H1 (cell line): Measurements from ENCODE around the gene DRGX. TPM values are rescaled to one million over a fixed set of nuclear protein-coding genes. Genes with fewer than 3 reads are reported as not detected.

ENCODE experiments used
- CTCF ChIA-PET: fragments of 300-600 bp; sonication (Branson Sonifier 250); formaldehyde crosslinking; loops from one replicate; lab custom pipeline; 2021; ENCODE audit not compliant: partially characterized antibody; lab: Charles Lee
- POLR2A ChIA-PET: fragments of 300-600 bp; sonication (Branson Sonifier 250); formaldehyde crosslinking; loops from one replicate; lab custom pipeline; 2021; ENCODE audit warnings: inconsistent platforms; ENCODE audit not compliant: partially characterized antibody; lab: Charles Lee
- DNase-seq, 2 experiments: peaks; one replicate each; pipeline versions ENCODE4 v3.0.0 to v3.0.0-alpha.2; 2010 to 2022; ENCODE audit warnings: low spot score in 2 of 2, low read depth in 1 of 2, mixed read lengths in 1 of 2
- FAIRE-seq: peaks from 2 replicates; lab custom pipeline; 2011; peaks lifted over from hg19 to GRCh38; lab: Jason Lieb, UNC
- H2AFZ ChIP-seq: 2 replicates; pipeline ENCODE4 v1.8.1; 2012; ENCODE audit warnings: low read length, inconsistent platforms
- H2AK5ac ChIP-seq: 2 replicates; pipeline ENCODE4 v1.6.1; 2013; ENCODE audit warnings: low read depth, low read length
- H2BK120ac ChIP-seq: replicated peaks from 2 replicates; pipeline ENCODE3; 2013; ENCODE audit warnings: low read depth, low read length, inconsistent platforms
- H2BK12ac ChIP-seq: 2 replicates; pipeline ENCODE4 v1.6.1; 2013; ENCODE audit warnings: low read depth, low read length
- H2BK15ac ChIP-seq: 2 replicates; pipeline ENCODE4 v1.6.1; 2013; ENCODE audit warnings: low read length
- H2BK20ac ChIP-seq: 2 replicates; pipeline ENCODE4 v1.6.1; 2013; ENCODE audit warnings: low read length
- H2BK5ac ChIP-seq: 2 replicates; pipeline ENCODE4 v1.6.1; 2013; ENCODE audit warnings: low read depth, low read length
- H3K14ac ChIP-seq: 2 replicates; pipeline ENCODE4 v1.6.1; 2013; ENCODE audit warnings: inconsistent platforms; ENCODE audit not compliant: insufficient read length
- H3K18ac ChIP-seq: 2 replicates; pipeline ENCODE4 v1.6.1; 2013; ENCODE audit warnings: low read length; ENCODE audit errors: extremely low read depth
- H3K23ac ChIP-seq: 2 replicates; pipeline ENCODE4 v1.6.1; 2013; ENCODE audit warnings: inconsistent platforms; ENCODE audit not compliant: insufficient read length
- H3K23me2 ChIP-seq: 2 replicates; pipeline ENCODE4 v1.6.1; 2013; ENCODE audit warnings: low read depth, low read length
- H3K27ac ChIP-seq: 2 replicates; pipeline ENCODE4 v1.6.1; 2011; ENCODE audit warnings: low read depth, low read length, inconsistent platforms
- H3K27me3 ChIP-seq, 4 experiments: replicated peaks in 1 of 4; 1 replicate in 1 of 4; 2 replicates in 3 of 4; pipeline versions ENCODE4 v1.6.1 to v1.8.1; 2011 to 2013; ENCODE audit warnings: low read length in 3 of 4, mild to moderate bottlenecking in 3 of 4, inconsistent platforms in 2 of 4, mixed read lengths in 2 of 4, moderate library complexity in 1 of 4; ENCODE audit not compliant: control insufficient read depth in 3 of 4, insufficient read depth in 3 of 4; ENCODE audit errors: extremely low read depth in 1 of 4
- H3K36me3 ChIP-seq, 4 experiments: 2 replicates each; pipeline versions ENCODE4 v1.6.1 to v1.8.1; 2011 to 2013; ENCODE audit warnings: mild to moderate bottlenecking in 4 of 4, low read length in 3 of 4, moderate library complexity in 2 of 4, control low read depth in 1 of 4, inconsistent platforms in 1 of 4; ENCODE audit not compliant: insufficient read depth in 4 of 4, control insufficient read depth in 2 of 4
- H3K4ac ChIP-seq: replicated peaks from 2 replicates; pipeline ENCODE3; 2013; ENCODE audit warnings: low read length, low read depth, mixed read lengths, inconsistent platforms; ENCODE audit not compliant: insufficient read length
- H3K4me1 ChIP-seq, 4 experiments: replicated peaks in 1 of 4; 1 replicate in 1 of 4; 2 replicates in 3 of 4; pipeline versions ENCODE4 v1.6.1 to v1.8.1; 2011 to 2013; ENCODE audit warnings: low read length in 3 of 4, inconsistent platforms in 2 of 4, mixed read lengths in 1 of 4; ENCODE audit not compliant: insufficient read depth in 4 of 4, control insufficient read depth in 3 of 4
- H3K4me2 ChIP-seq, 2 experiments: 2 replicates each; pipeline versions ENCODE4 v1.6.1 to v1.8.1; 2011 to 2013; ENCODE audit warnings: low read depth in 2 of 2, low read length in 2 of 2, control low read depth in 1 of 2, inconsistent platforms in 1 of 2, mild to moderate bottlenecking in 1 of 2; ENCODE audit not compliant: insufficient read depth in 1 of 2
- H3K4me3 ChIP-seq, 4 experiments: fragments of 200-600, 300-600 bp in 1 of 4; sonication (generic), shearing (Covaris generic), sonication (Bioruptor Twin) in 1 of 4; 2 replicates each; pipeline versions ENCODE4 v1.5.1 to v1.8.1; 2011 to 2016; ENCODE audit warnings: low read length in 4 of 4, low read depth in 3 of 4, control low read depth in 2 of 4, inconsistent platforms in 2 of 4, mild to moderate bottlenecking in 2 of 4, mixed read lengths in 1 of 4, moderate library complexity in 1 of 4; ENCODE audit not compliant: insufficient read depth in 2 of 4; ENCODE audit errors: extremely low read depth in 1 of 4
- H3K56ac ChIP-seq: replicated peaks from 2 replicates; pipeline ENCODE3; 2013; ENCODE audit warnings: low read depth, mild to moderate bottlenecking, mixed read lengths, low read length, inconsistent platforms; ENCODE audit not compliant: insufficient read length
- H3K79me1 ChIP-seq: 2 replicates; pipeline ENCODE4 v1.6.1; 2013; ENCODE audit warnings: low read depth, low read length, control low read depth
- H3K79me2 ChIP-seq, 2 experiments: 2 replicates each; pipeline versions ENCODE4 v1.6.1 to v1.8.1; 2012 to 2013; ENCODE audit warnings: low read length in 2 of 2, mild to moderate bottlenecking in 2 of 2, inconsistent platforms in 1 of 2; ENCODE audit not compliant: insufficient read depth in 2 of 2, control insufficient read depth in 1 of 2
- H3K9ac ChIP-seq, 4 experiments: replicated peaks in 1 of 4; 1 replicate in 1 of 4; 2 replicates in 3 of 4; pipeline versions ENCODE4 v1.6.1 to v1.8.1; 2011 to 2013; ENCODE audit warnings: low read depth in 3 of 4, low read length in 3 of 4, control low read depth in 2 of 4, mild to moderate bottlenecking in 2 of 4, moderate library complexity in 2 of 4, inconsistent platforms in 1 of 4; ENCODE audit errors: extremely low read depth in 1 of 4
- H3K9me3 ChIP-seq, 2 experiments: 2 replicates each; pipeline versions ENCODE4 v1.6.1 to v1.8.1; 2012 to 2013; ENCODE audit warnings: mild to moderate bottlenecking in 2 of 2, moderate library complexity in 2 of 2, control low read depth in 1 of 2, inconsistent platforms in 1 of 2, low read depth in 1 of 2, low read length in 1 of 2, mixed read lengths in 1 of 2; ENCODE audit not compliant: insufficient read depth in 2 of 2
- H4K20me1 ChIP-seq, 2 experiments: replicated peaks in 1 of 2; 2 replicates each; pipeline versions ENCODE3 to v1.8.1; 2011 to 2013; ENCODE audit warnings: inconsistent platforms in 2 of 2, low read length in 2 of 2, mild to moderate bottlenecking in 1 of 2; ENCODE audit not compliant: insufficient read depth in 2 of 2, control insufficient read depth in 1 of 2
- H4K5ac ChIP-seq: 2 replicates; pipeline ENCODE4 v1.6.1; 2013; ENCODE audit warnings: low read length, low read depth, mixed read lengths, inconsistent platforms; ENCODE audit not compliant: insufficient read length
- H4K8ac ChIP-seq: 2 replicates; pipeline ENCODE4 v1.8.0; 2013; ENCODE audit warnings: mild to moderate bottlenecking, moderate library complexity, low read length, inconsistent platforms; ENCODE audit not compliant: insufficient read depth; ENCODE audit errors: extremely low read depth
- H4K91ac ChIP-seq: replicated peaks from 2 replicates; pipeline ENCODE3; 2013; ENCODE audit warnings: low read length, mixed read lengths, inconsistent platforms; ENCODE audit not compliant: insufficient read length
- CREB1 ChIP-seq: IDR thresholded peaks from 2 replicates; pipeline ENCODE4 v1.6.1; 2012; ENCODE audit warnings: inconsistent platforms
- FOSL1 ChIP-seq: IDR thresholded peaks from 2 replicates; pipeline ENCODE4 v1.6.1; 2011; ENCODE audit warnings: mild to moderate bottlenecking, low read depth, low read length, moderate library complexity; ENCODE audit not compliant: insufficient read depth
- KDM4A ChIP-seq: IDR thresholded peaks from one replicate; pipeline ENCODE4 v1.7.1; 2012; ENCODE audit warnings: low read depth, mild to moderate bottlenecking, moderate library complexity, low read length, inconsistent platforms; ENCODE audit not compliant: severe bottlenecking
- NANOG ChIP-seq: IDR thresholded peaks from 2 replicates; pipeline ENCODE4 v1.6.1; 2011; ENCODE audit warnings: low read length, low read depth, mild to moderate bottlenecking, inconsistent platforms; ENCODE audit not compliant: insufficient read depth, poor library complexity, severe bottlenecking
- RNF2 ChIP-seq: fragments of 200-900, 300-1000 bp; sonication (generic); IDR thresholded peaks from 2 replicates; pipeline ENCODE4 v1.7.1; 2016; ENCODE audit warnings: borderline replicate concordance, low read depth, mild to moderate bottlenecking, antibody characterized with exemption, low read length; ENCODE audit not compliant: poor library complexity, severe bottlenecking; ENCODE audit errors: missing control alignments
- TAF1 ChIP-seq: IDR thresholded peaks from 2 replicates; pipeline ENCODE4 v1.6.1; 2011; ENCODE audit warnings: mild to moderate bottlenecking, low read depth, low read length
- WGBS, 2 experiments: shearing (Covaris generic) in 1 of 2; methylation state at CpG; one replicate each; pipeline versions ENCODE4 v1.1.6 to v1.1.7; 2013 to 2015; ENCODE audit warnings: low lambda C conversion rate in 2 of 2, mixed read lengths in 2 of 2, inconsistent platforms in 1 of 2, low coverage in 1 of 2, missing lambda C conversion rate in 1 of 2; ENCODE audit not compliant: insufficient replicate concordance in 2 of 2, insufficient coverage in 1 of 2, insufficient read length in 1 of 2; ENCODE audit errors: extremely low coverage in 1 of 2, missing lambda C conversion rate in 1 of 2; 5-methylcytosine and 5-hydroxymethylcytosine counted together
- polyA plus RNA-seq, 7 experiments: library from polyadenylated mRNA; depleted of rRNA in 3 of 7; stranded (reverse) in 5 of 7; unstranded in 2 of 7; fragments of >200 nt in 5 of 7; fragments of 200-250 nt in 2 of 7; gene quantifications; 1 replicate in 5 of 7; 2 replicates in 1 of 7; 4 replicates in 1 of 7; pipeline versions ENCODE4 v1.2.1 to v1.2.3, GENCODE V29; 2011 to 2013; ENCODE audit warnings: missing spikeins in 2 of 7, mixed read lengths in 2 of 7
- total RNA-seq: library from RNA; stranded (reverse); fragmentation: NEBNext Ultra II Directional; extraction: Animal tissue kit (Norgen Biotek cat#: 25700); gene quantifications from 2 replicates; pipeline ENCODE4 v1.2.1, GENCODE V29; 2021

DRGX gene
- total and polyA plus RNA-seq, 2 of the 8 experiments (the other 6 are each of a cell fraction or from before 2014, with no cell fraction given) = not detected

DNA sequence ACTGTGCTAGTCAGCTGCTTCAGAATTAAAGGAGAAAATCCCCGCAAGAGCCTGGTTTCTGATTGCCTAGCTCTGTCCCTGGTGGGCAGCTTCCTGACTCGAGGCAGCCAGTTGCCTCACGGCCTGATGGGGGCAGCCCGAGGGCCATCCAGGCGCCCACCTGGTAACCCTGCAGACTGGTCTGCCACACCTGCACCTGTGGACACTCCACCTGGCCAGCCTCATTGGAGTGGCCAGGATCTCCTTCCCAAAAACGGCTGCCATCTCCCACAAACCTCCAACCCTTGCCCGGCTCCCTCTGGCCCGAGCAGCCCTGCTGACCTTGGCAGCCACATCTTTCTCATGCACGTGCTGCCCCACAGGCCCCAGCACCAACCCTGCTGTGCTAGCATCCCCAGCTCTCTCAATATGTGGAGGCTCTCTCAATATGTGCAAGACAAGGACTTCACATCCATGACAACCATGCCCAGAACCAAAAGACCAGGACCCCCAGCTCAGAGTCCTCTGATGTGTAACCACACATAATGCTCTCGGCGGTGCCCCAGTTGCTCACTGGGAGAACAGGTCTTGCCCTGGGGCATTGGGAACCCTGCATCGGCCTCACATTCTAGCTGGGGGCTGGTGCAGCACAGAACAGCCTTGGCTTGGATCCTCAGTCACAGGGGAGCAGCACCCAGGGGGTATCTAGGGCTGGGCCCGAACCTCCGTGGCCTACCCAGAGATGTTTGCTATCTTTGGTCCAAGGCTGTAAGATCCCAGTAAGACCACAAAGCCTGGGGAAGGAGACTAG is 14.6 kb downstream of the DRGX start:
- H4K20me1 ChIP-seq = no peaks in the 10 kb centered on the region
- no peak overlapping the region for H2BK5ac ChIP-seq
- no peaks in the 10 kb centered on the region for H3K27me3 ChIP-seq
- ChIA-PET POLR2A (no interaction called here), CTCF (interaction anchor here (0.9 to 4.9 kb wide), 7 partner anchors 9 to 57 kb away, joined by 3 to 30 read pairs (median 4); no protein-coding TSS in a partner anchor)
- H3K4me2 ChIP-seq = no peak overlapping the region
- no peak overlapping the region for H4K91ac ChIP-seq
- no peaks in the 10 kb centered on the region for H3K36me3 ChIP-seq
- no peak overlapping the region for H3K4ac ChIP-seq
- H2BK120ac ChIP-seq = no peak overlapping the region
- H4K8ac ChIP-seq = no peak overlapping the region
- H4K5ac ChIP-seq = no peak overlapping the region
- H2AFZ ChIP-seq = no peak overlapping the region
- H3K9me3 ChIP-seq = no peaks in the 10 kb centered on the region
- no peaks in the 10 kb centered on the region; a peak in 1 of 7 replicates for H3K4me1 ChIP-seq
- H3K14ac ChIP-seq = no peak overlapping the region
- no peak overlapping the region for H3K27ac ChIP-seq
- H3K18ac ChIP-seq = no peak overlapping the region
- no peaks in the 10 kb centered on the region for H3K23me2 ChIP-seq
- H3K79me1 ChIP-seq = no peaks in the 10 kb centered on the region
- no peak for DNase-seq
- H2AK5ac ChIP-seq = no peak overlapping the region
- H3K79me2 ChIP-seq = no peaks in the 10 kb centered on the region
- TF ChIP-seq CREB1 (no peak), FOSL1 (no peak), TAF1 (no peak), RNF2 (no peak), NANOG (no peak), KDM4A (no peak)
- no peak overlapping the region for H3K56ac ChIP-seq
- no peak overlapping the region for H3K4me3 ChIP-seq
- WGBS, 2 experiments = 88% methylated on average over 14 of the region's 14 CpGs; no CpG with 5 or more reads in 1 of the 2 experiments
- no peak overlapping the region for H3K9ac ChIP-seq
- H2BK12ac ChIP-seq = no peak overlapping the region
- FAIRE-seq = no peak
- H2BK15ac ChIP-seq = no peak overlapping the region
- H3K23ac ChIP-seq = no peak overlapping the region
- H2BK20ac ChIP-seq = no peak overlapping the region
